Spleen (tissue), 11 donors: ENCODE results near the gene MZF1. TPM values are rescaled to one million over a fixed set of nuclear protein-coding genes. Genes with fewer than 3 reads are reported as not detected.
A peak's percentile ranks its signal among the peaks of the same experiment; 100 is the strongest.

Source experiments
- DNase-seq: peaks from one replicate; pipeline ENCODE4 v3.0.0-alpha.2; 2020
- H3K27ac ChIP-seq, 8 donors: fragments of 200-600 bp; sonication (generic) in 7 of 8; 1 replicate in 4 of 8; 2 replicates in 4 of 8; pipeline versions ENCODE4 v1.5.0 to v1.8.0; 2016 to 2021; ENCODE audit warnings: inconsistent platforms in 4 of 8, mild to moderate bottlenecking in 4 of 8, moderate library complexity in 1 of 8
- H3K27me3 ChIP-seq, 7 donors: fragments of 200-600 bp; sonication (generic) in 6 of 7; replicated peaks in 1 of 7; 1 replicate in 4 of 7; 2 replicates in 3 of 7; pipeline versions ENCODE4 v1.5.0 to v1.8.0; 2016 to 2021; ENCODE audit warnings: inconsistent platforms in 3 of 7, mild to moderate bottlenecking in 1 of 7
- H3K36me3 ChIP-seq, 6 donors: fragments of 200-600 bp; sonication (generic) in 5 of 6; 1 replicate in 4 of 6; 2 replicates in 2 of 6; pipeline versions ENCODE4 v1.5.0 to v1.8.0; 2016 to 2021; ENCODE audit warnings: inconsistent platforms in 2 of 6
- H3K4me1 ChIP-seq, 6 donors: fragments of 200-600 bp; sonication (generic) in 5 of 6; 1 replicate in 3 of 6; 2 replicates in 3 of 6; pipeline versions ENCODE4 v1.5.0 to v1.8.0; 2016 to 2021; ENCODE audit warnings: inconsistent platforms in 3 of 6
- H3K4me3 ChIP-seq, 8 donors: fragments of 200-600 bp; sonication (generic) in 7 of 8; 1 replicate in 4 of 8; 2 replicates in 4 of 8; pipeline versions ENCODE4 v1.5.0 to v1.8.0; 2016 to 2021; ENCODE audit warnings: inconsistent platforms in 4 of 8, mild to moderate bottlenecking in 4 of 8, moderate library complexity in 2 of 8
- H3K9me3 ChIP-seq, 8 donors: fragments of 200-600 bp; sonication (generic) in 7 of 8; 1 replicate in 4 of 8; 2 replicates in 4 of 8; pipeline versions ENCODE4 v1.5.0 to v1.8.0; 2016 to 2021; ENCODE audit warnings: inconsistent platforms in 4 of 8
- POLR2A ChIP-seq, 3 donors: fragments of 450-650 bp; IDR thresholded peaks; one replicate each; pipeline ENCODE4 v1.5.1; 2017; ENCODE audit warnings: antibody characterized with exemption in 3 of 3, mild to moderate bottlenecking in 1 of 3
- POLR2AphosphoS5 ChIP-seq, 3 donors: sonication (generic); formaldehyde crosslinking; IDR thresholded peaks; one replicate each; pipeline ENCODE4 v1.5.1; 2017; ENCODE audit warnings: antibody characterized with exemption in 3 of 3
- WGBS, 5 donors: extraction: QIAGEN DNeasy Blood & Tissue Kit in 3 of 5; methylation state at CpG; one replicate each; pipeline versions ENCODE4 v1.1.5 to v1.1.7; 2013 to 2018; 5-methylcytosine and 5-hydroxymethylcytosine counted together
- intact Hi-C: fragments of 100-400 bp; cut with DNase I; formaldehyde crosslinking; loops from one replicate; pipeline ENCODE4 v1.15.0; 2023; ENCODE audit warnings: low total_unique reads
- polyA plus RNA-seq, 3 donors: library from polyadenylated mRNA; stranded (reverse); fragments of 200-250 nt; gene quantifications; one replicate each; pipeline ENCODE4 v1.2.1, GENCODE V29; 2013
- total RNA-seq, 7 donors: library from RNA; depleted of rRNA in 3 of 7; stranded (reverse); fragments of >200 nt in 3 of 7; fragmentation: NEBNext Ultra II Directional in 4 of 7; extraction: Animal tissue kit (Norgen Biotek cat#: 25700) in 4 of 7; gene quantifications; one replicate each; pipeline versions ENCODE4 v1.1.0 to v1.2.1, GENCODE V29; 2016 to 2021
- TF ChIP-seq, protein P1 (sequence below), 11 experiments: fragments of 200-600 bp in 7 of 11; fragments of 450-650 bp in 4 of 11; sonication (generic) in 4 of 11; IDR thresholded peaks in 8 of 11; conservative IDR thresholded peaks in 3 of 11; 1 replicate in 7 of 11; 2 replicates in 4 of 11; pipeline versions ENCODE4 v1.4.0 to v1.8.0; 2016 to 2021; ENCODE audit warnings: antibody characterized with exemption in 11 of 11, inconsistent platforms in 4 of 11, mild to moderate bottlenecking in 1 of 11
- donor health status: healthy with polysubstance abuse.
- donor health status: DM: no; HTN: no; CAD: no; lungs with moderate emphysema.
- donor health status: DM: no; HTN: no; CAD: no.
- donor health status: Bipolar disorder and iron deficiency.
- donor health status: healthy.
- donor health status: DM: no; HTN: no; CAD: no.
- donor health status: DM: yes; HTN: yes; CAD: no.

Gene MZF1
- total and polyA plus RNA-seq, 10 donors = 13.2 to 41.6 (median 35.6) TPM

- no peaks in the 10 kb centered on the region for H3K27me3 ChIP-seq
- H3K36me3 ChIP-seq = peaks cover 14 to 88% (median 71%) of the 10 kb centered on the region in 6 donors
- H3K4me3 ChIP-seq = no peak overlapping the region
- WGBS, 5 donors = 90 to 98% (median 96%) methylated on average over 12 to 13 of the region's 13 CpGs
- TF ChIP-seq, protein P1, sequence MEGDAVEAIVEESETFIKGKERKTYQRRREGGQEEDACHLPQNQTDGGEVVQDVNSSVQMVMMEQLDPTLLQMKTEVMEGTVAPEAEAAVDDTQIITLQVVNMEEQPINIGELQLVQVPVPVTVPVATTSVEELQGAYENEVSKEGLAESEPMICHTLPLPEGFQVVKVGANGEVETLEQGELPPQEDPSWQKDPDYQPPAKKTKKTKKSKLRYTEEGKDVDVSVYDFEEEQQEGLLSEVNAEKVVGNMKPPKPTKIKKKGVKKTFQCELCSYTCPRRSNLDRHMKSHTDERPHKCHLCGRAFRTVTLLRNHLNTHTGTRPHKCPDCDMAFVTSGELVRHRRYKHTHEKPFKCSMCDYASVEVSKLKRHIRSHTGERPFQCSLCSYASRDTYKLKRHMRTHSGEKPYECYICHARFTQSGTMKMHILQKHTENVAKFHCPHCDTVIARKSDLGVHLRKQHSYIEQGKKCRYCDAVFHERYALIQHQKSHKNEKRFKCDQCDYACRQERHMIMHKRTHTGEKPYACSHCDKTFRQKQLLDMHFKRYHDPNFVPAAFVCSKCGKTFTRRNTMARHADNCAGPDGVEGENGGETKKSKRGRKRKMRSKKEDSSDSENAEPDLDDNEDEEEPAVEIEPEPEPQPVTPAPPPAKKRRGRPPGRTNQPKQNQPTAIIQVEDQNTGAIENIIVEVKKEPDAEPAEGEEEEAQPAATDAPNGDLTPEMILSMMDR (IDR thresholded peaks at IDR 0.05 in 8 of 11, conservative IDR thresholded peaks at IDR 0.05 in 3 of 11) = no peak
- TF ChIP-seq POLR2A (IDR thresholded peaks at IDR 0.05) (no peak), POLR2AphosphoS5 (IDR thresholded peaks at IDR 0.05) (peak in 2 of 3 donors; percentile 54 to 69)
- H3K27ac ChIP-seq = no peak overlapping the region
- no peak for DNase-seq
- H3K4me1 ChIP-seq = peaks cover 32 to 73% (median 46%) of the 10 kb centered on the region in 6 donors
- intact Hi-C loops = no loop called here
- H3K9me3 ChIP-seq = no peaks in the 10 kb centered on the region
Observed at GRCh38 chr19:58550362-58551122, 22.6 kb downstream of the MZF1 start.

- TF ChIP-seq, protein P1 (IDR thresholded peaks at IDR 0.05 in 8 of 11, conservative IDR thresholded peaks at IDR 0.05 in 3 of 11) = no peak
- peak in 1 of 3 donors; percentile 21 for TF ChIP-seq POLR2AphosphoS5 (IDR thresholded peaks at IDR 0.05)
- no peak overlapping the region for H3K27ac ChIP-seq
- H3K4me3 ChIP-seq = no peak overlapping the region
- intact Hi-C loops = no loop called here
- no peaks in the 10 kb centered on the region for H3K9me3 ChIP-seq
- H3K27me3 ChIP-seq = no peaks in the 10 kb centered on the region
- peaks cover 14 to 87% (median 70%) of the 10 kb centered on the region in 6 donors for H3K36me3 ChIP-seq
- 88 to 96% (median 92%) methylated on average over 6 to 11 of the region's 11 CpGs for WGBS, 5 donors
- H3K4me1 ChIP-seq = peaks cover 32 to 75% (median 47%) of the 10 kb centered on the region in 6 donors
- no peak for DNase-seq
Observed at GRCh38 chr19:58549664-58550361, 23.3 kb downstream of the MZF1 start.

- DNase-seq = no peak
- H3K9me3 ChIP-seq = no peaks in the 10 kb centered on the region
- intact Hi-C loops = no loop called here
- 86 to 94% (median 94%) methylated on average over 13 to 20 of the region's 20 CpGs for WGBS, 5 donors
- peaks cover 14 to 87% (median 70%) of the 10 kb centered on the region in 6 donors for H3K36me3 ChIP-seq
- H3K27me3 ChIP-seq = no peaks in the 10 kb centered on the region
- H3K27ac ChIP-seq = no peak overlapping the region
- peaks cover 29 to 69% (median 41%) of the 10 kb centered on the region in 6 donors for H3K4me1 ChIP-seq
- H3K4me3 ChIP-seq = no peak overlapping the region
- TF ChIP-seq POLR2A (IDR thresholded peaks at IDR 0.05) = no peak
- peak in 1 of 3 donors; percentile 43 for TF ChIP-seq POLR2AphosphoS5 (IDR thresholded peaks at IDR 0.05)
- TF ChIP-seq, protein P1 (IDR thresholded peaks at IDR 0.05 in 8 of 11, conservative IDR thresholded peaks at IDR 0.05 in 3 of 11) = no peak
Observed at GRCh38 chr19:58548859-58549663, 24.1 kb downstream of the MZF1 start.
